ENCODE results near the gene STAC3.
A peak's percentile ranks its signal among the peaks of the same experiment; 100 is the strongest.

Gene STAC3

GRCh38 chr12:57216921-57217879, 33.8 kb downstream of the STAC3 start:
- DNase-seq (ENCODE audit: low read depth), result no peak
- peak overlapping the region; percentile 81 for H3K4me3 ChIP-seq (ENCODE audit: low read depth, low read length)
- TF ChIP-seq CTCF (IDR thresholded peaks at IDR 0.05; ENCODE audit: control insufficient read depth, extremely low read depth, insufficient read depth), result no peak

DNA sequence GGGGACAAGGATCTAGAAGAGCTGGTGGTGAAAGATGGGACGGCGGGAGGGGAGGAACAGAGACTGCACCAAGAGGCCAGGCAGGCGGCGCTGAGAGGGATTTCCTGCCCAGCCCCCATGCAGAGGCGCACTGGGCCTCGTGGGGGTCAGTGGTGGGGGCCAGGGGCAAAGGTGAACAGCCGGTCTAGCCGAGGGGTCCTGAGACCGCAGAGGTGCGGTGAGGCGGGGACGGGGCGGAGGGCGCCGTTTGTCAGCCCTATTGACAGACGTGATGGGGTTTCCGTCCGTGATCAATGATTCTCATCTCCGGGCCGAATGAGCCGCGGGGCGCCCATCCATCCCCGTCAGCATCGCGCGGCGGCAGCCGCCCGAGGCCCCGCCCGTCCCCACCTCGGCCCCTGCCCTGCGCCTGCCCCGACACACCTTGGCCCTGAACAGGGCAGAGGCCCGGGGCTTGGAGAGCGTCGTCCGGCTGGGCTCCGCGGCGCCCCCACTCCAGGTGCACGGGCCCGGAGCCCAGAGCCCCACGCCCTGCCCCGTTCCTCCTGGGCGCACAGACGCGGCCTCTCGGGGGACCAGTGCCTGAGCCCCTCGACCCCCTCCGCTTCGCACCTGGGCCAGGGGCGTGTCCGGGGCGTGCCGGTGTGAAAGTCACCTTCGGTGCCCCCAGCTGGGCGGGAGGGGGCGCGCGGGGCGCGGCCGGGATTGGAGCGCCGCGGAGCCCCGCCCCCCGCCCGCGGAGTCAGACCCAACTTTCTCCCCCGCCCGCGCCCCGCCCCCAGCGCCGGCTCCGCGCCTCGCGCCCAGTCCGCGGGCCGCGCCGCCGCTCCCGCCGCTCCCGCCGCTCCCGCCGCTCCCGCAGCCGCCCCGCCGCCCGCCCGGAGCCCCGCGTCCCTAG, 34.7 kb downstream of the STAC3 start, which contains the start of gene NXPH4:
Gene NXPH4 (plus strand): TSS at position 781 of the 898 bp plus-strand sequence. CDS start 176 bp downstream, outside the sequence.
- peak within 1 kb of the TSS; percentile 81 for H3K4me3 ChIP-seq (ENCODE audit: low read depth, low read length)
- TF ChIP-seq CTCF (IDR thresholded peaks at IDR 0.05; ENCODE audit: control insufficient read depth, extremely low read depth, insufficient read depth), result no peak
- DNase-seq (ENCODE audit: low read depth), result no peak

DNA sequence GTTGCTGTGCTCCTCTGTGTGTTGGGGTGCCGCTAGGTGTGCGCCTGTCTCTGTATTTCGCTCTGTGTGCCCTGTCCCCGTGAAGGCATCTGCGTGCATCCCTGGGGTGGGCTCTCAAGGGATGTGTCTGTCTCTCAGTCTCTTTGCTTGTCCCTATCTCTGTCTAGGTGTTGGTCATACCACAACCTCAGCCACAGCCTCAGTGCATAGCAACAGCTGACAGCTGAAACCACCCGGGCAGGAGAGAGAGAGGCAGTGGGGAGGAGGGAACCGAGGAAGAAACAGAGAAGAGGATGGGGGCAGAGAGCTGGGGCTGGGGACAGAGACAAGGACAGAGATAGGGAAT, 35.3 kb downstream of the STAC3 start:
- no peak for TF ChIP-seq CTCF (IDR thresholded peaks at IDR 0.05; ENCODE audit: control insufficient read depth, extremely low read depth, insufficient read depth)
- DNase-seq (ENCODE audit: low read depth), result no peak
- H3K4me3 ChIP-seq (ENCODE audit: low read depth, low read length), result no peak overlapping the region

DNA sequence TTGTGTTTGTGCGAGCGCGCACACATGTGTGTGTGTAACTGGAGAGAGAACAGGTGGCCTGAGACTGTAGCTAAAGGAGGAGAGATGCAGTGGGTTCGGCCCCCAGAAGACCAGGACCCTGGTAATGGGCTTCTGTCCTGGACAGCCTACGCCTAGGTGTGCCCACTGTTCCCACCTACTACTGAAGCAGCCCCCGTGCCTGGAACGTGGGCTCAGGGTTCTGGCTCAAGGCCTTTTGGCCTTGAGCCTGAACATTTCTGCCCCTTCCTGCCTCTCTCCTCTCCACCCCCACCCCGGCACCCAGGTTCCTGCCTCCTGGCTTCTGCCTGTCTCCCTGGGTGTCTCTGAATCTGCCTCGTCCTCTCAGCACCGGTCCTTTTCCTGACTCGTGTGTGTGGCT, 35.9 kb downstream of the STAC3 start:
- no peak for TF ChIP-seq CTCF (IDR thresholded peaks at IDR 0.05; ENCODE audit: control insufficient read depth, extremely low read depth, insufficient read depth)
- no peak for DNase-seq (ENCODE audit: low read depth)

GRCh38 chr12:57214398-57214781, 36.6 kb downstream of the STAC3 start:
- no peak overlapping the region for H3K4me3 ChIP-seq (ENCODE audit: low read depth, low read length)
- TF ChIP-seq CTCF (IDR thresholded peaks at IDR 0.05; ENCODE audit: control insufficient read depth, extremely low read depth, insufficient read depth), result peak; percentile 77
- no peak for DNase-seq (ENCODE audit: low read depth)

More for the DNA sequence above, 35.9 kb downstream of the STAC3 start:
- H3K4me3 ChIP-seq (ENCODE audit: low read depth, low read length), result no peak overlapping the region

GRCh38 chr12:57213763-57214397, 37.1 kb downstream of the STAC3 start:
- no peak overlapping the region for H3K4me3 ChIP-seq (ENCODE audit: low read depth, low read length)
- no peak for DNase-seq (ENCODE audit: low read depth)
- TF ChIP-seq CTCF (IDR thresholded peaks at IDR 0.05; ENCODE audit: control insufficient read depth, extremely low read depth, insufficient read depth), result no peak
